ENCODE data around the gene MCM9. TPM values are rescaled to one million over a fixed set of nuclear protein-coding genes. Genes with fewer than 3 reads are reported as not detected.

MCM9 gene
- total RNA-seq, 1 donor = 11.4 TPM

GRCh38 chr6:118896339-118897136, 38.4 kb downstream of the MCM9 start:
- H3K4me3 ChIP-seq (ENCODE audit: low read depth, low read length) = peak overlapping the region; percentile 87
- peak; percentile 68 for DNase-seq (ENCODE audit: low read depth)
- TF ChIP-seq CTCF (IDR thresholded peaks at IDR 0.05; ENCODE audit: insufficient read depth, low read length) = peak; percentile 59

GRCh38 chr6:118895859-118896258, 39.1 kb downstream of the MCM9 start:
- peak; percentile 4 for DNase-seq (ENCODE audit: low read depth)
- TF ChIP-seq CTCF (IDR thresholded peaks at IDR 0.05; ENCODE audit: insufficient read depth, low read length) = no peak
- peak overlapping the region; percentile 87 for H3K4me3 ChIP-seq (ENCODE audit: low read depth, low read length)

- TF ChIP-seq CTCF (IDR thresholded peaks at IDR 0.05; ENCODE audit: insufficient read depth, low read length) = no peak
- peak overlapping the region; percentile 87 for H3K4me3 ChIP-seq (ENCODE audit: low read depth, low read length)
- no peak for DNase-seq (ENCODE audit: low read depth)
Measured at GRCh38 chr6:118895261-118895560, 39.7 kb downstream of the MCM9 start.

- TF ChIP-seq CTCF (IDR thresholded peaks at IDR 0.05; ENCODE audit: insufficient read depth, low read length) = peak; percentile 39
- H3K4me3 ChIP-seq (ENCODE audit: low read depth, low read length) = peak overlapping the region; percentile 87
- peak; percentile 58 for DNase-seq (ENCODE audit: low read depth)
Measured at GRCh38 chr6:118894425-118895260, 40.3 kb downstream of the MCM9 start.

- peak within 1 kb of the TSS; percentile 87 for H3K4me3 ChIP-seq (ENCODE audit: low read depth, low read length)
- TF ChIP-seq CTCF (IDR thresholded peaks at IDR 0.05; ENCODE audit: insufficient read depth, low read length) = peak; percentile 64
- DNase-seq (ENCODE audit: low read depth) = peak; percentile 99
Measured at GRCh38 chr6:118893807-118894424, 41.0 kb downstream of the MCM9 start, which contains the start of gene ASF1A. TSS of gene ASF1A (plus strand) at chr6:118894152. CDS start at chr6:118894414, 262 bp downstream.

- DNase-seq (ENCODE audit: low read depth) = peak; percentile 78
- peak overlapping the region; percentile 87 for H3K4me3 ChIP-seq (ENCODE audit: low read depth, low read length)
- no peak for TF ChIP-seq CTCF (IDR thresholded peaks at IDR 0.05; ENCODE audit: insufficient read depth, low read length)
Measured at GRCh38 chr6:118893064-118893806, 41.7 kb downstream of the MCM9 start.
